ENCODE measurements around the gene DNASE1L3. TPM values are rescaled to one million over a fixed set of nuclear protein-coding genes. Genes with fewer than 3 reads are reported as not detected.

Gene DNASE1L3
- not detected in 5 replicates for total RNA-seq (2022; extraction: Qiagen RNA extraction; ENCODE audit: low read depth)

GRCh38 chr3:58210761-58211460, at the start of gene DNASE1L3:
TSS of gene DNASE1L3 (minus strand) at chr3:58210972. CDS start at chr3:58210906, 66 bp downstream.

DNA sequence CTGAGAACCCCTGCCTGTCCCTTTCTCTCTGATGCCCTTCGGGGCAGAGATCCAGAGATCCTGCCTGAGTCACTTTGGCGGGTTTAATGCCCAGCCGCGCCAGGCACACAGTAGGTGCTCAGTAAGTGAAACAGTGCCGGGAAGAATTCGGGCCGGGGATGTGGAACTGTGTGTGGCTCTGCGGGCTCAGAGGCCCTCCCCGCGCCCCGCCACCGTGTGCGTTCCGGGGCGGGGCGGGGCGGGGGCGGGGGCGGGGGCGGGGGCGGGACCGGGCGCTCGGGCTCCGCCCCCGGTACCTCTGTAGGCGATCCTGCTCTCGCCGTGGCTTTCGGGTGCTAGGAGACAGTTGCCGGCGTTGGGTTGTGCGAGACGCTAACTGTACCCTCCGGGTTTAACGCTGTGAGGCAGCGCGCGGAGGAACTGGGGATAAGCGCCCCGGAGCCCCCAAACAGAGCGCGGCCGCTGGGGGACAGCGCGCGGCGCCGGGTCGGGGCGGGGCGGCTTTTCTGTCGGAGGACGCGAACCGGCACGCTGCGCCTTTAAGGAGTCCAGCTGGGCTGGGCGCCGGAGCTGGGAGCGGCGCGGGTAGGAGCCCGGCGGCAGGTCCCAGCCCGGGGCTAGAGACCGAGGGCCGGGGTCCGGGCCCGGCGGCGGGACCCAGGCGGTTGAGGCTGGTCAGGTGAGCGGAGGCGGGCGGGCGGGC, 26.6 kb upstream of the DNASE1L3 start, which contains the start of gene ABHD6:
TSS of gene ABHD6 (plus strand) at position 555 of the 703 bp plus-strand sequence. CDS start 18,795 bp downstream, outside the sequence.

Other genes with a start within 250 kb of the DNASE1L3 start
- 292 to 394 TPM (median 367 TPM) in 5 replicates for gene FLNB, start 202.6 kb downstream of the DNASE1L3 start, total RNA-seq (2022; extraction: Qiagen RNA extraction; ENCODE audit: low read depth)
- gene ABHD6, start 26.8 kb upstream of the DNASE1L3 start, total RNA-seq (2022; extraction: Qiagen RNA extraction; ENCODE audit: low read depth), result 9.3 to 11.9 TPM (median 11.4 TPM) in 5 replicates
- 9.6 to 11.4 TPM (median 10.5 TPM) in 5 replicates for gene RPP14, start 95.3 kb upstream of the DNASE1L3 start, total RNA-seq (2022; extraction: Qiagen RNA extraction; ENCODE audit: low read depth)
- 6.0 to 8.3 TPM (median 7.5 TPM) in 5 replicates for gene HTD2, start 95.5 kb upstream of the DNASE1L3 start, total RNA-seq (2022; extraction: Qiagen RNA extraction; ENCODE audit: low read depth)
- 3.8 to 7.5 TPM (median 5.9 TPM) in 5 replicates for gene PXK, start 121.9 kb upstream of the DNASE1L3 start, total RNA-seq (2022; extraction: Qiagen RNA extraction; ENCODE audit: low read depth)
- gene PDHB, start 222.9 kb upstream of the DNASE1L3 start, total RNA-seq (2022; extraction: Qiagen RNA extraction; ENCODE audit: low read depth), result 51.7 to 63.9 TPM (median 58.5 TPM) in 5 replicates

Measured in A549 treated with ZK216348 at 1 μM for 4 hours (cell line).